Measurements from ENCODE around the gene SPAG9.

The SPAG9 gene

DNA sequence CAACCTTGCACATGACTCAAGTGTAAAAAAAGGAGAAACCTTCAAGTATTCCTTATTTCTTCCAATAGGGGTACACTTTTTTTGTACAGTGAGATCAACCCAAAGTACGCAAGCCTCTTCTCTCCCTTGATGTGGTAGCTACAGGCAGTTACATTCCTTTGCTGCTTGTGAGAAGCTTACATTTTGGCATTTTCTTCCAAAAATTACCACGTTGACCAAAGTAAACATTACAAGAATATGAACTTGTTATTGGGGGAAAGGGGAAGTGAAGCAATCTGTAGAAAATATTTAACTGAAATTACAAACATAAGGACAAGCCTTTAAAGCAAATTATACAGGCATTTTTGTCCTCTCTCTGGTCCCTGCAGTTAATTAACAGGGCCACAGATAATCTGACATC lies 157.5 kb downstream of the SPAG9 start:
- no peaks in the 10 kb centered on the region for H3K36me3 ChIP-seq (ENCODE audit: control insufficient read depth, insufficient read depth, low read length)
- H3K4me3 ChIP-seq (ENCODE audit: low read length): no peak overlapping the region
- H3K9ac ChIP-seq (ENCODE audit: low read length): no peak overlapping the region
- no peaks in the 10 kb centered on the region for H3K4me1 ChIP-seq (ENCODE audit: control insufficient read depth, insufficient read depth, low read length)
- no peaks in the 10 kb centered on the region for H3K27me3 ChIP-seq (ENCODE audit: control insufficient read depth, insufficient read depth, low read length)
- no peaks in the 10 kb centered on the region for H3K9me3 ChIP-seq (ENCODE audit: control insufficient read depth, low read length)

DNA sequence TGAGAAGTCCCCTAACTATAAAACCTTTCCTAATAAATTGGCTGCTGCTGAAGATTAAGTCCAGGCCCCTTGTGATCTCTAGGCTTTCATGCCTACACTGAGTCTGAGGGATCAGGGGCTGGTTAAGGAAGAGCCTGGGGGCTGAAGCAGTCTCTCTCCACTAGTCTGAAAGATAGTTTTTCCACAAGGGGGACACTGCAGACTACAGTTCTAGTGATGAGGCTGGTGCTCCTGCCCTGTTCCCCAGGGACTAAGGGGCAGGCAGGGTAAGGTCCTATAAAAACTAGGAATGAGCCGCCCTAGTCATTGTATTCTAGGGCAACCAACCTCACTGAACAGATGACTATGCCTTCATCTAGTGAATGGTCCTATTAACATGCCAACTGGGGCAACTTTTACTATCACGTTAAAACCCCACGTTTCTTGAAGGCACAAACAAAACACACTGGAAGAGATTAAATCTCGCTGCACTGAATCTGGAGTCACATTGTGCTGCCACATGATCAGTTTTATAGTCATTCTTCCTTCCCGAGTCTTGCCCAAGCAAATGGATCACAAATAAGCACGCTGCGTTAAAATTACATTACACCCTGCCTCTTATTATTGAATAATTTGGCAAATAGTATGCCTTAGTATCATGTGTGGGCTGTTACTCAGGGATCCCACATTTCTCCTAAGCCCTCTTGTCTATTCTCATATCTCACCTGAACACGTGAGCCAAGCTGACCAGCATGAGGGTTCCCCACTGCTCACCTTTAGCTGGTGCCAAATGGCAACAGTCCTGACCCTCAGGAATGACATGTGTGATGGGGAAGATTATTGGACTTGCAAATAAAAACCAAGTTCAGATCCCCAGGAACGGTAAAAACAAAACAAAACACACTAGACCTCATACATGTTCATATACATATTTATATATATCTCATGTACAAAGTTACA lies 159.1 kb downstream of the SPAG9 start:
- no peaks in the 10 kb centered on the region for H3K36me3 ChIP-seq (ENCODE audit: control insufficient read depth, insufficient read depth, low read length)
- no peaks in the 10 kb centered on the region for H3K9me3 ChIP-seq (ENCODE audit: control insufficient read depth, low read length)
- no peaks in the 10 kb centered on the region for H3K27me3 ChIP-seq (ENCODE audit: control insufficient read depth, insufficient read depth, low read length)

DNA sequence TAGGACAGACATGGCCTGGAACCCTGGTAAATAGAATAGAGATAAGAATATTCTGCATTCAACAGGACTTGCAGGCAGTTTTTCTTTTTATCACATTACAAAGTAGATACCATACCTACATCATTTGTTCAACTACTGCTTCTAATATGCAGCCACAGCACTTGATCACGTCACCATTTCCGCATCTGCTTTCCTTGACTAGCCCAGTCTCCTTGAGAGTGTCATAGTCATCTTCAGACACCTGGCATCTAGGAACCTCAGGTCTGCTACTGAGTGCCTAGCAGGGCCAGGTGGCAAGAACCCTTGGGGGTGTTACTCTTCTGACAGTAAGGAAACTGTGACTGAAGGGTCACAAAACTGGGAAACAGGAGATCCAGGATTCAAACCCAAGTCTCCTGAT lies 161.3 kb downstream of the SPAG9 start:
- no peak overlapping the region for H3K4me3 ChIP-seq (ENCODE audit: low read length)
- no peaks in the 10 kb centered on the region for H3K27me3 ChIP-seq (ENCODE audit: control insufficient read depth, insufficient read depth, low read length)
- H3K36me3 ChIP-seq (ENCODE audit: control insufficient read depth, insufficient read depth, low read length): no peaks in the 10 kb centered on the region
- H3K9ac ChIP-seq (ENCODE audit: low read length): no peak overlapping the region
- H3K4me1 ChIP-seq (ENCODE audit: control insufficient read depth, insufficient read depth, low read length): peaks cover 14% of the 10 kb centered on the region
- H3K9me3 ChIP-seq (ENCODE audit: control insufficient read depth, low read length): no peaks in the 10 kb centered on the region

More for the DNA sequence above, 159.1 kb downstream of the SPAG9 start:
- no peak overlapping the region for H3K4me3 ChIP-seq (ENCODE audit: low read length)
- H3K9ac ChIP-seq (ENCODE audit: low read length): no peak overlapping the region
- peaks cover 1% of the 10 kb centered on the region for H3K4me1 ChIP-seq (ENCODE audit: control insufficient read depth, insufficient read depth, low read length)

DNA sequence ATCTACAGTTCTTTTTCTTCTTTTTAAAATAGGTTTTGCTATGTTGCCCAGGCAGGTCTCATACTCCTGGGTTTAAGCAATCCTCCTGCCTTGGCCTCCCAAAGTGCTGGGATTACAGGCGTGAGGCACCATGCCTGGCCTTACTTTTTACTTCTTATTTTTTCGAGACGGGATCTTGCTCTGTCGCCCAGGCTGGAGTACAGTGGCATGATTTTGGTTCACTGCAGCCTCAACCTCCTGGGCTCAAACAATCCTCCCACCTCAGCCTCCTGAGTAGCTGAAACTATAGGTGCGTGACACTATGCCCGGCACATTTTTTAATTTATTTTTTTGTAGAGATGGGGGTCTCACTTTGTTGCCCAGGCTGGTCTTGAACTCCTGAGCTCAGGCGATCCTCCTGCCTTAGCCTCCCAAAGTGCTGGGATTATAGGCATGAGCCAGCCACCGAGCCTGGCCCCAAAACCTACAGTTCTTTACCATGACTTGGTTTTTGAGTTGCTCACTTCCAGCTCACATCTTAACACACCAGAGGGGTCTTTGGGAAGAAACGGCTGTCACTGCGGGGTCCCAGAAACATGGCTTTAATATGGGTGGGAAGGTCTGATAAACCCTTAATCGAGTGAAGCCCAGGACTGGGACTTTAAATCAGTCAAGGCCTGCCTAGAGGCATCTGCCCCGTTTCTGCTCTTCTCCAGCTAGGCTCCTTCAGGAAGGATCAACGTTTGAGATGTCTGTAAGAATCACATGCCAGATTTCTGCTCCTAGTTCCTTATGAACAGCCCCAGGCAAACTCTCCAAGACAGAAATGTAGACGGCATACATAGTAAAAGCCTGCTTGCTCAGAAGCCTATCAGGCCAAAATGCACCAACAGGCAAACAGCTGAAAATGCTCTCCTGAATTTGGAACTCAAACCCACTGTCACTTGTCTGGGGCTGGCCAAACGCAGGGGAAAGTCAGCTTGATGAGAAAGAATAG lies 162.8 kb downstream of the SPAG9 start:
- Histone ChIP-seq H3K9me3 (ENCODE audit: control insufficient read depth, low read length) (no peaks in the 10 kb centered on the region), H3K9ac (ENCODE audit: low read length) (no peak overlapping the region)

DNA sequence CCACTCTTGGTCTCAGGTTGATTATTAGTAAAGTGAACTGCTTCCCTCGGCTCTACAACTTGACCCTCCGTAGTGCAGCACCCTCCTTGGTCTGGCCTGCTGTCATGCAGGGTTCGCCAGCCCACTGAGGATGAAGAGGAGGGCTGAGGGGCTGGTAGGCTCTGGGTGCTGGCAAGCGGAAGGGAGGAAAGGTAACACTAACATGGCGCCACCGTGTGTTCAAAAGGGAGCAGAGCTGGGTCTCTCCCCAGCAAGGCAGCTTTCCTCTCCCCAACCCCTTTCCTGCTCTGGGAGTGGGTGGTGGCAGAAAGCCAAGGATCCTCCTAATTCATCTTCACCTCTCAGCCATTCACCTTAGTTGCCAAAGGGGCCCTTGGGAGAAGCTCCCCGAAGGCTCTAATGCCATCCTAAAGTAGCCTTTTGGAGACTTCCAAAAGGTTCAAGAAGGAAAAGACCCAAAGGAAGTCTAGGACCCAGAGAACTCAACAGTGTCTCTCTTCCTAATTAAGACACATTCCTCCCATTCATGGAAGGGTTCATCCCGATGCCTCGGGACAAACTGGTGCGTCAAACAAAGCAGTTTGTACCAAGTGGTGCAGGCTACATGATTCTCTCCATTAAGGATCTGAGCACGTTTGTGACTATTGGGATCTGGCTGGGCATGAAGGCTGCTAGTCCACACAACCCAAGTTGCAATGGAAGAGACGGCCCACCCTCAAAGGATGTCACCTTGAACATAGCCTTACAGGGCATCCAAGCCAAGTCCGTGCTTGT lies 163.7 kb downstream of the SPAG9 start:
- Histone ChIP-seq H3K36me3 (ENCODE audit: control insufficient read depth, insufficient read depth, low read length) (no peaks in the 10 kb centered on the region), H3K4me1 (ENCODE audit: control insufficient read depth, insufficient read depth, low read length) (peaks cover 23% of the 10 kb centered on the region), H3K9ac (ENCODE audit: low read length) (no peak overlapping the region), H3K9me3 (ENCODE audit: control insufficient read depth, low read length) (no peaks in the 10 kb centered on the region), H3K4me3 (ENCODE audit: low read length) (no peak overlapping the region), H3K27me3 (ENCODE audit: control insufficient read depth, insufficient read depth, low read length) (no peaks in the 10 kb centered on the region)

More for the DNA sequence above, 162.8 kb downstream of the SPAG9 start:
- Histone ChIP-seq H3K27me3 (ENCODE audit: control insufficient read depth, insufficient read depth, low read length) (no peaks in the 10 kb centered on the region), H3K4me3 (ENCODE audit: low read length) (no peak overlapping the region), H3K4me1 (ENCODE audit: control insufficient read depth, insufficient read depth, low read length) (peaks cover 23% of the 10 kb centered on the region), H3K36me3 (ENCODE audit: control insufficient read depth, insufficient read depth, low read length) (no peaks in the 10 kb centered on the region)

DNA sequence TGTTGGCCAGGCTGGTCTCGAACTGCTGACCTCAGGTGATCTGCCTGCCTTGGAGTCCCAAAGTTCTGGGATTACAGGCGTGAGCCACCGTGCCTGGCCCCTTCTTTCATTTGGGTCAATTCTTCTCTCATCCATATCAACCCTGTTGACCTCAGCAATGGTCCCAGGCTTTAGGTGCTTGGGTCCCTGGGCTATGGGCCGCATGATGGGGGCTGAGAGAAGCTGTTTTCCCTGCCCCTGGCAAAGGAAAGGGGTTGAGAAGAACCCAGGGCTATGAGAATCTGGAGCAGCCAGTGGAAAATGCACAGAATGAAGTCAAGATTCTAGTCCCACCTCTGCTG lies 164.3 kb downstream of the SPAG9 start:
- Histone ChIP-seq H3K4me1 (ENCODE audit: control insufficient read depth, insufficient read depth, low read length) (peaks cover 23% of the 10 kb centered on the region), H3K9ac (ENCODE audit: low read length) (no peak overlapping the region)

DNA sequence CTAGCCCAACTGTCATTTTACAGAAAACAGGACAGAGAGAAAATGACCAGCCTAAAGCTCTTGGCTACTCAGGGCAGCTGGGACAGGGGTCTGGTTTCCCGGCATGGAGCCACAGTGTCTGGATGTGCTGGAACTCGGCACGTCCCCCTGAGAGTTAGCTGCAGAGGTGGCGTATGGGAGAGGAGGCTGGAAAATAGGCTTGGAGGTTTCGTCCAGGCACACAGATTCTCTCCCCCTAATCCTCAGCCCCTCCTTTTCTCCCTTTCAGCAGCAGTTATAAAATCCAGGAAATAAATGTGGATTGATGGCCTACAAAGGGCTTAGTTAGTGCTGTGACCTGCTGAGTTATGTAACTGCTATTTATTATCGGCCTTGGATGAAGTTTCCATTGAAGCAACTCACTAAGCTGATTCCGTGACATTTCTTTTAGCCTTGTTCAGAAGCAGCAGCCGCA lies 165.0 kb downstream of the SPAG9 start:
- H3K27me3 ChIP-seq (ENCODE audit: control insufficient read depth, insufficient read depth, low read length): no peaks in the 10 kb centered on the region
- H3K36me3 ChIP-seq (ENCODE audit: control insufficient read depth, insufficient read depth, low read length): no peaks in the 10 kb centered on the region
- no peak overlapping the region for H3K9ac ChIP-seq (ENCODE audit: low read length)
- H3K9me3 ChIP-seq (ENCODE audit: control insufficient read depth, low read length): no peaks in the 10 kb centered on the region
- peaks cover 26% of the 10 kb centered on the region for H3K4me1 ChIP-seq (ENCODE audit: control insufficient read depth, insufficient read depth, low read length)
- H3K4me3 ChIP-seq (ENCODE audit: low read length): no peak overlapping the region

More for the DNA sequence above, 164.3 kb downstream of the SPAG9 start:
- Histone ChIP-seq H3K27me3 (ENCODE audit: control insufficient read depth, insufficient read depth, low read length) (no peaks in the 10 kb centered on the region), H3K36me3 (ENCODE audit: control insufficient read depth, insufficient read depth, low read length) (no peaks in the 10 kb centered on the region), H3K4me3 (ENCODE audit: low read length) (no peak overlapping the region), H3K9me3 (ENCODE audit: control insufficient read depth, low read length) (no peaks in the 10 kb centered on the region)

DNA sequence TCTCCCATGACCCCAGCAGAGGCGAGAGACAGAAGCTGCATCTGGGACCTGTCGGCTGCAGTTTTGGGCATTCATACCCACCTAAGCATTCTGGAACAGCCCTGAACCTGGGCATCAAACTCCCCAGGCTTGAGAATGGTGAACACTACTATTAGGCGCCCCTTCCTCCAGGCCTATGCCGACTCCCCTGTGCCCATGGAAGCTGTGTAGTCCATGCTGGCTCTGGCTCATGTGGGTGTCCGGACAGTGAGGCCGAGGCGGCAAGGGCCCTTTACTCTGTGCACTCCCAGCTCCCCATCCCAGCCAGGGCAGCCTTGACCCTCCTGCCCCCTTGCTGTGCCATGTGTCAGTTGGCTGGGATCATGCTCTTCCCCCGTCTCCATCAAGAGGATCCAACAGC lies 165.5 kb downstream of the SPAG9 start:
- Histone ChIP-seq H3K9me3 (ENCODE audit: control insufficient read depth, low read length) (no peaks in the 10 kb centered on the region), H3K4me1 (ENCODE audit: control insufficient read depth, insufficient read depth, low read length) (peaks cover 31% of the 10 kb centered on the region), H3K36me3 (ENCODE audit: control insufficient read depth, insufficient read depth, low read length) (no peaks in the 10 kb centered on the region), H3K9ac (ENCODE audit: low read length) (no peak overlapping the region), H3K27me3 (ENCODE audit: control insufficient read depth, insufficient read depth, low read length) (no peaks in the 10 kb centered on the region), H3K4me3 (ENCODE audit: low read length) (no peak overlapping the region)

DNA sequence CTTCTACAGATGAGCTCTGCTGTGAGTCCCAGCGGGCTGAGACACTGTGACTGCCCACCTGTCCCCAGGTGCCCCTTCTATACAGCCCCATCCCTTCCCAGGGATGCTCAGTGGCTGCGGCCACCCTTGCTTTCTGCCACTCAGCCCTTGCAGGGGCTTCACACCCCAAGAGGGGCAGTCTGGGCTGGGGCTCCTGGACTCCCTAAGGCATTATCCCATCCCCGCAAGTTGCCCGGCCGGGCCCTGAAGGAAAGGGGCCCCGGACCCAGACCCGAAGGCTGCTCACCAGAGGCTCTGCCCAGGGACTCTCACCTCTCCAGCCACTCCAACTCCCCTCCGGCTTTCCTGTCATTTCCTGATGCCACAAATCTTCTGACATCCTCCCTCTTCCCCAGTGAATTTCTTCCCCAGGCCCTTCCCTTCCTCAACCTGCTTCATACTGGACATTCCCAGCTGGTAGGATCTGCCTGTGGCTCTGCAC lies 166.0 kb downstream of the SPAG9 start:
- no peak overlapping the region for H3K4me3 ChIP-seq (ENCODE audit: low read length)
- H3K36me3 ChIP-seq (ENCODE audit: control insufficient read depth, insufficient read depth, low read length): no peaks in the 10 kb centered on the region
- H3K9me3 ChIP-seq (ENCODE audit: control insufficient read depth, low read length): no peaks in the 10 kb centered on the region
- peaks cover 36% of the 10 kb centered on the region for H3K4me1 ChIP-seq (ENCODE audit: control insufficient read depth, insufficient read depth, low read length)
- no peak overlapping the region for H3K9ac ChIP-seq (ENCODE audit: low read length)
- H3K27me3 ChIP-seq (ENCODE audit: control insufficient read depth, insufficient read depth, low read length): no peaks in the 10 kb centered on the region

DNA sequence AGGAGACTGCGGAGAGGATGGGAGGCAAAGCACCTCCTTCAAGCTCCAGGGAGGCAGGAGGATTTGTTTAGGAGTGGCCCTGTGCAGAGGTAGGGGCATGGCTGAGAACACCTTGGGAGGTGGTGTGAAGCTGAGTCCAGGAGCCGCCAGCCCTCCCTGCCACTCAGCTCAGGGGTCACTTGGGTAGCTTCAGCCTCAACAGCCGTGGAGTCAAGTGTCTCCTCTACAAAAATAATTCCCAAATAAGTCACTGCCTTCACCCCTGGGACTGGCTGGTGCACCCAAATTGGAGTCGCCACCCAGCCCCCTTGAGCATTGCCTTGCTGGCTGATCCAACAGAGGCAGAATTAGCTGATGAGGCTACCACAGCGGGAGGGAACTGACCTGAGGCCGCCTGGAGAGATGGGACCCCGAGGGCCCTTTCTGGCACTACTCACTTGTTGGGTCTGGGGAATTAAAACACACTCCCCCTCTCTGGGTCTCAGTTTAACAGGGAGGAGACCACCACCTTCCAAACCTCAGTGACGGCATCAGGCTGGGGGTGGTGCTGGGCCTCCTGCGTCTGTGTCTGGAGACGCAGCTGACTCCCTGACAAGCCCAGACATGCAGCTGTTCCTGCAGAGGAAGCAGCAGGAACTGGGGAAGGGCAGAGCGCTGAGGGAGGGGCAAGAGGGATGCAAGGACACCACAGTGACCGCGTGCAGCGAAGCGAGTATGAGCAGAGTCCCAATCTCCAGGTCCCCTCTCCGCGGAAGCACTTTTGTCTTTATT lies 166.7 kb downstream of the SPAG9 start:
- H3K36me3 ChIP-seq (ENCODE audit: control insufficient read depth, insufficient read depth, low read length): no peaks in the 10 kb centered on the region
- no peaks in the 10 kb centered on the region for H3K27me3 ChIP-seq (ENCODE audit: control insufficient read depth, insufficient read depth, low read length)
- peak overlapping the region; percentile 49 for H3K9ac ChIP-seq (ENCODE audit: low read length)
- peaks cover 42% of the 10 kb centered on the region for H3K4me1 ChIP-seq (ENCODE audit: control insufficient read depth, insufficient read depth, low read length)
- no peak overlapping the region for H3K4me3 ChIP-seq (ENCODE audit: low read length)
- no peaks in the 10 kb centered on the region for H3K9me3 ChIP-seq (ENCODE audit: control insufficient read depth, low read length)

DNA sequence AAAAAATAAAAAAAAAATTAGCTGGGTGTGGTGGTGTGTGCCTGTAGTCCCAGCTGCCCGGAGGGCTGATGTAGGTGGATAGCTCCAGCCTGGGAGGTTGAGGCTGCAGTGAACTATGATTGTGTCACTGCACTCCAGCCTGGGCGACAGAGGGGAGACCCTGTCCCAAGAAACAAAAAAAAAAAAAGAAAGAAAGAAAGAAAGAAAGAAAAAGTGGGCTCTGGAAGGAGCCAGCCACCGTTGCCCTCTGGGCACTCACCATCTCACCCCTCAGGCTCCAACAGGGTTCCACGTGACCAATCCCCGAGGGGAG lies 167.2 kb downstream of the SPAG9 start:
- Histone ChIP-seq H3K4me1 (ENCODE audit: control insufficient read depth, insufficient read depth, low read length) (peaks cover 48% of the 10 kb centered on the region), H3K9ac (ENCODE audit: low read length) (peak overlapping the region; percentile 49), H3K9me3 (ENCODE audit: control insufficient read depth, low read length) (no peaks in the 10 kb centered on the region), H3K36me3 (ENCODE audit: control insufficient read depth, insufficient read depth, low read length) (no peaks in the 10 kb centered on the region), H3K4me3 (ENCODE audit: low read length) (no peak overlapping the region), H3K27me3 (ENCODE audit: control insufficient read depth, insufficient read depth, low read length) (no peaks in the 10 kb centered on the region)

Measured in mucosa of stomach (tissue), 1 donor.